IPS-15b (cell line): ENCODE measurements around the gene DCAF15.

Experiments
- H3K27me3 ChIP-seq: one replicate; pipeline ENCODE4 v1.6.1; 2013; ENCODE audit warnings: low read length; ENCODE audit not compliant: control insufficient read depth, insufficient read depth
- H3K36me3 ChIP-seq: one replicate; pipeline ENCODE4 v1.6.1; 2013; ENCODE audit warnings: low read length; ENCODE audit not compliant: control insufficient read depth, insufficient read depth
- H3K4me1 ChIP-seq: one replicate; pipeline ENCODE4 v1.6.1; 2013; ENCODE audit warnings: mild to moderate bottlenecking, low read length; ENCODE audit not compliant: control insufficient read depth, insufficient read depth
- H3K4me3 ChIP-seq: one replicate; pipeline ENCODE4 v1.5.1; 2013; ENCODE audit warnings: low read depth, low read length
- H3K9ac ChIP-seq: one replicate; pipeline ENCODE4 v1.6.1; 2013; ENCODE audit warnings: low read depth, mild to moderate bottlenecking, low read length
- H3K9me3 ChIP-seq: one replicate; pipeline ENCODE4 v1.6.1; 2013; ENCODE audit warnings: mild to moderate bottlenecking, low read length; ENCODE audit not compliant: control insufficient read depth, insufficient read depth

The DCAF15 gene

DNA sequence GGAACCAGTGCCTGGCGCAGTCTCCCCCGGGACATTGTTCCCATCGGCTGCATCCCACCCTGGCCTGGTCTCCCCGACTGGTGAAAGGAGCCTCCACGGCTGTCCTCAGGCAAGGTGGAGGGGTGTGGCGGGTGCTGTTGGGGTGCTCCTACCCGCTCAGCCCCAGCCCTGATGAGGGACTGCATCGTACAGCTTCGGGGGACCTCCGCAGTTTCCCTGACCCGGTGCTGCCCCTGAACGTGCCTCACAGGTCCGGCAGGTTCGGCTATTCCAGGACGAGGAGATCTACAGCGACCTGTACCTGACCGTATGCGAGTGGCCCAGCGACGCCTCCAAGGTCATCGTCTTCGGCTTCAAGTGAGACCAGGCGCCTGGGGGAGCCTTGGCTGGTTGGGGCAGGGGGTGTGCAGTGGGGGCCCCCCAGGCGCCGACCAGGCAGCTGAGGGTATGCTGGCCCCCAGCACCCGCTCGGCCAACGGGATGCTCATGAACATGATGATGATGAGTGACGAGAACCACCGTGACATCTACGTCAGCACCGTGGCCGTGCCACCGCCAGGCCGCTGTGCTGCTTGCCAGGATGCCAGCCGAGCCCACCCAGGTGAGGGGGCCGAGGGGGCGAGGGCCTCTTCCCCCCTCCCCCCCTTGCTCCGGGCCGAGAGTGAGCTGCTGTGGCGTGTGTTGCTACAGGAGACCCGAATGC lies 3.5 kb downstream of the DCAF15 start:
- Histone ChIP-seq H3K4me1 (peaks cover 4% of the 10 kb centered on the region), H3K36me3 (peaks cover 55% of the 10 kb centered on the region), H3K4me3 (no peak overlapping the region), H3K9ac (no peak overlapping the region), H3K27me3 (no peaks in the 10 kb centered on the region), H3K9me3 (no peaks in the 10 kb centered on the region)

DNA sequence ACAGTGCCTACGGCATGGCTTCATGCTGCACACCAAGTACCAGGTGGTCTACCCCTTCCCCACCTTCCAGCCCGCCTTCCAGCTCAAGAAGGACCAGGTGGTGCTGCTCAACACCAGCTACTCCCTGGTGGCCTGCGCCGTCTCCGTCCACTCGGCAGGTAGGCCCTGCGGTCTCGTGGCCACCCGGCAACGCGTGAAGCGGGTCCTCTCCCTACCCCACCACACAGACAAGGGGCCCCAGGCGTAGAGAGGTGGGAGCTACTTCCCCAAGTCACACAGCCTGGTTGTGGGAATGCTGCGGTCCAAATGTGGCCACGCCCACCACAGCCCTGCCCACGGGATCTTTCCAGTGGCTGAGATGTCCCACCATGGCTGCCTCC lies 4.0 kb downstream of the DCAF15 start:
- H3K4me3 ChIP-seq: no peak overlapping the region
- no peaks in the 10 kb centered on the region for H3K27me3 ChIP-seq
- H3K9me3 ChIP-seq: no peaks in the 10 kb centered on the region
- peaks cover 4% of the 10 kb centered on the region for H3K4me1 ChIP-seq
- no peak overlapping the region for H3K9ac ChIP-seq
- H3K36me3 ChIP-seq: peaks cover 56% of the 10 kb centered on the region

DNA sequence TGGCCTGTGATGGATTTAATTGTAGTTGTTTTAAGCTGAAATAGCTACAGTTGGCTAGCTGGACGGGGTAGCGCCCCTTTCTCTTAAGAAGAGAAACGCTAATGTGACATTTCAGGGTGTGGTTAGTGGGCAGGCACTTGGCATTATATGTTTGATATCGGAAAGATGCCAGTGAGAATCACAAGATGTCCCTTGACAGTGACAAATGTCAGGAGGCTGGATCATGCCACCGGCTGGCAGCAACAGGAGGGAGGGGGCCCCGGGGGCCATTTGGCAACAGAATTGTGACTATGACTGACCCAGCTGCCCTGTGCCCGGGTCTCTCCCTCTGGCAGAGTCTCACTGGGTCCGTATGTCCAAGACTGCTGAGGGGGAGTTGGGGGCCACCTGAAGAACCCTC lies 4.7 kb downstream of the DCAF15 start:
- Histone ChIP-seq H3K4me3 (no peak overlapping the region), H3K27me3 (no peaks in the 10 kb centered on the region), H3K36me3 (peaks cover 56% of the 10 kb centered on the region), H3K4me1 (peaks cover 4% of the 10 kb centered on the region), H3K9ac (no peak overlapping the region), H3K9me3 (no peaks in the 10 kb centered on the region)

DNA sequence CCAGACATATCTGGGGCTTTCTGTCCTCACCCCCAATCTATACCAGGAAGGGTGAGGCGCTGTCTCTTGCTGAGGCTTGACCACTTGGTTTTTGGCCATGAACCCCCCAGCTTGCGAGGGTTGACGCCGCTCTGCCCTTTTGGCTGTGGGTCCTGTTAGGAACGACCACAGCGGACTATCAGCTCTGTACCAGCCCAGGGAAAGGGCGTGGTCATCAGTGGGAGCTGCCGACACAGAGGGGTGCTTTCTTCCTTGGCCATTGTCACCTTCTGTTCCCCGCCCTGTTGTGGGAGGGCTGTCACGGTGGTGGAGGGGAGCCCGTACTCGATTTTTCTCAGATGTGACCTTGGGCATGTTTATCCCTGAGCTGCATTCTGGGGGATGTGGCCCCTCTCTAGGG lies 5.7 kb downstream of the DCAF15 start:
- H3K4me3 ChIP-seq: no peak overlapping the region
- no peaks in the 10 kb centered on the region for H3K9me3 ChIP-seq
- H3K9ac ChIP-seq: no peak overlapping the region
- H3K4me1 ChIP-seq: peaks cover 4% of the 10 kb centered on the region
- H3K36me3 ChIP-seq: peaks cover 56% of the 10 kb centered on the region
- no peaks in the 10 kb centered on the region for H3K27me3 ChIP-seq

DNA sequence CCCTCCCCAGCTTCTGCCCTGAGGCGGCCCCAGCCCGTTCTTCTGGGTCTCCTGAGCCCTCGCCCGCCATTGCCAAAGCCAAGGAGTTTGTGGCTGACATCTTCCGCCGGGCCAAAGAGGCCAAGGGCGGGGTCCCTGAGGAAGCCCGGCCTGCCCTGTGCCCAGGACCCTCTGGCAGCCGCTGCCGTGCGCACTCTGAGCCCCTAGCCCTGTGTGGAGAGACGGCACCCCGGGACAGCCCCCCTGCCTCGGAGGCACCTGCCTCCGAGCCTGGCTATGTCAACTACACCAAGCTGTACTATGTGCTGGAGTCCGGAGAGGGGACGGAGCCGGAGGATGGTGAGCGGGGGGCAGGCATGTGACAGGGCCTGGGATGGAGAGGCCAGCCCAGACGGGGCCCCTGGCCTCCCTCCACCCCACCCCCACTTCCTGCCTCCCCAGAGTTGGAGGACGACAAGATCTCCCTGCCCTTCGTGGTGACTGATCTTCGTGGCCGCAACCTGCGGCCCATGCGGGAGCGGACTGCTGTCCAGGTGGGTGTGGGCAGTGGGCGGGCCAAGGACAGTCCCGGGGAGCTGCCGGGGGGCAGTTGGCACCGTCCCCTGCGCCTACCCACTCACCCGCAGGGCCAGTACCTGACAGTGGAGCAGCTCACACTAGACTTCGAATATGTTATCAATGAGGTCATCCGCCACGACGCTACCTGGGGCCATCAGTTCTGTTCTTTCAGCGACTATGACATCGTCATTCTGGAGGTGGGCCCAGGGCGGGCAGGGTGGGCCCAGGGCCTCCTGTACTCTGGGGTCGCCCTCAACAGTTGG lies 7.0 kb downstream of the DCAF15 start:
- H3K9ac ChIP-seq: no peak overlapping the region
- H3K4me3 ChIP-seq: no peak overlapping the region
- H3K9me3 ChIP-seq: no peaks in the 10 kb centered on the region
- no peaks in the 10 kb centered on the region for H3K4me1 ChIP-seq
- H3K36me3 ChIP-seq: peaks cover 55% of the 10 kb centered on the region
- no peaks in the 10 kb centered on the region for H3K27me3 ChIP-seq

DNA sequence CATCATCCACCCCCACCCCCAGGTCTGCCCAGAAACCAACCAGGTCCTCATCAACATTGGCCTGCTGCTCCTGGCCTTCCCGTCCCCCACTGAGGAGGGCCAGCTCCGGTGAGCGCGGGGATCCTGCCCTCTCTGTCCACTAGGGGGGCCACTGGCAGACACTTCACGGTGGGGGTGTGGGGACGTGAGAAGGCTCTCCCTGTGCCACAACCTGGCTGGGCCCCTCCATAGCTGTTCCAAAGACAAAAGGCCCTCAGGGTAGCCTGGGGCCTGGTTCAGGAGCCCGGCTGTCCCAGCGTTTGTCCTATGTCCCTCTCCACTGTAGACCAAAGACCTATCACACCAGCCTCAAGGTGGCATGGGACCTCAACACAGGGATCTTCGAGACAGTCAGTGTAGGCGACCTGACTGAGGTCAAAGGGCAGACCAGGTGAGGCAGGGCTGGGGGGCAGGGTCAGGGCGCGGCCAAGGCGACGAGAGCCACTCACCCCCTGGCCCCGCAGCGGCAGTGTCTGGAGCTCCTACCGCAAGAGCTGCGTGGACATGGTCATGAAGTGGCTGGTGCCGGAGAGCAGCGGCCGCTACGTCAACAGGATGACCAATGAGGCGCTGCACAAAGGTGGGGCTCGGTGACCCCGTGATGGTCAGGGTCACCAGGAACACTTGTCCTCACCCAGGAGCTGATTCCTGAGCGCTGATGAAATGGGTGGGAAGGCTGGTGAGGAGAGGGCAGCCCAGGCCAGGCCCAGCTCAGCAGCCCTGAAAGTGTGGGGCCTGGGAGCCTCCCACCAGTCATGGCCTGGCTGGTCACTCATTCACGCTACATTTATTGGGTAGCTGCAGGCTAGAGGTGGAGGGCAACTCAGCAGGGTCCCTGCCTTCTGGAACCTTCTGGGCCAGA lies 7.9 kb downstream of the DCAF15 start:
- Histone ChIP-seq H3K36me3 (peaks cover 52% of the 10 kb centered on the region), H3K27me3 (no peaks in the 10 kb centered on the region), H3K4me3 (no peak overlapping the region), H3K9me3 (no peaks in the 10 kb centered on the region), H3K9ac (no peak overlapping the region), H3K4me1 (no peaks in the 10 kb centered on the region)

DNA sequence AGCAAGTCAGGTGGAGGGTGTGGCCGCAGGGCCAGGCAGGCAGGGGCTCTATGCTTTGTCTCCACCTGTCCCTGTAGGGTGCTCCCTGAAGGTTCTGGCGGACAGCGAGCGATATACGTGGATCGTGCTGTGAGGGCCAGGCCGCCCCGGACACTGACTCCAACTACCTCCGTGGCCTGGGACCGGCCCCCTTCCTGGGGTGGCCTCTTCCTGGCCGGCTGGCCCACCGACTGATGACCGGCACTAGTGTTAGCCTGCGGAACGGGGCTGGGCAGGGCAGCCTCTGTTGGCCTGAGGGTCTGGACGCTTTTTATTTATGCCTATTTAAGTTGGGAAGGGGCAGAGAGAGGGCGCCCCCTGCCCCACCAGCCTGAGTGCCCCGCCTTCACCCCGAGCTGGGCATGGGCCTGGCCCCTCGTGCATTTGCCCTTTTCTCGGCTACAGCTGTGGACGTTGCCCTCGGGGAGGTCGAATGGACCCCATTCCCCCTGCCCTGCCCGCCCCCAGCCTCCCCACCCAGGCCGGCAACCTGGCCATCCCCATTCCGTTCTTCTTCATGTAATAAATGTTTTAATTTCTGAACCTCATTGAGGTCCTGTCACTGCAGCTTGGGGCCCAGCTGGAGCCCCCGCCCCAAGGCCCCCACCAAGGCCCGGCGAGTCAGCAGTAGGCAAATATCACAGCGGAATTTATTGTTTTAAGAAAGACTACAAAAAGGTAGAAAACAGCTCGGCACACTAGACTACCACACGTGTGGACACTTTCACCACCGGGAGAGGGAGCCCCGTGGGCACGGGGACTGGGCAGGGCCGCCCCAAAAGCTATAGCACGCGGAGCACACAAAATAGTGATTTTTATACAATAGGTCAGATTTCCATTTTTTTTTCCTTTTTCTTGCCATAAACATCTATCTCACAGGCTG lies 8.8 kb downstream of the DCAF15 start:
- Histone ChIP-seq H3K36me3 (peaks cover 46% of the 10 kb centered on the region), H3K27me3 (no peaks in the 10 kb centered on the region), H3K9ac (no peak overlapping the region), H3K4me1 (no peaks in the 10 kb centered on the region), H3K4me3 (no peak overlapping the region), H3K9me3 (no peaks in the 10 kb centered on the region)

DNA sequence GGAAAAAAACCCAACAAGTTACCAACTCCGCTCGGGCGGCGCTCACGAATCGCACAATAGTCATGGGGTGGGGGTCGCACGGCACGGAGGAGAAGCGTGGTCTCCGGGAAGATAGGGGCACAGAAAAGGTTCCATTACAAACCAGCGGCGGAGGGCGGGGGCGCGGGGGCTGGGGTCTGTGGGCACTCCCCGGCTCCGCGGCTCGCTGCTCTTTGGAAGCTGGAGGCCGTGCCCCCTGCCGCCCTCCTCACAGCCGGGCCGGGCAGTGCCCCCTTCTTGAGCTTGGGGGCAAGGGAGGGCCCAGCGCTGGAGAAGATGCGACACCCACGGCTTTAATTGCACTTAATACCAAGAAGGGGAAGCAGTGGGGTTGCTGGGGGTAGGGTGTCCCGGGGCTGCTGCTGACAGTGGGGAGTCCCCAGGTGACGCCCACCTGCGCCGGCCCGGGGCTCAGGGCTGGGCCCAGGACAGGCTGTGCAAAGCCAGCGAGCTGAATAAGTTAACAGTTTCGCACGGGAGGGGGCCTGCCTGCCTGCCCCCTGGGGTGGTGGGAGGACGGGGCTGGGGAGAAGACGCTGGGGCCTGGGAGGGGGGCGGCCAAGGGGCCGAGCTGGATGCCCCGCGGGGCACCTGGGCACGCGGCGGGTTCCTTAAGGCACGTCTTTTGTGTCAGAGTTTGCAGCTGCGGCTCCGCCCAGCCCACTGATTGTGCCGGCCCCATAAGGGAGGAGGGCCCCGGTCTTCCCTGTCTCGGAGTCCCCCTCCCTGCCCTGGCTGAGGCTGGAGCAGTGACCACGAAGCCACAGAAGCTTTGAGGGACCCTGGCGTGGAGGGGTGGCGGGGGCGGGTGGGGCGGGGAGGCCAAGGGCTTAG lies 9.8 kb downstream of the DCAF15 start:
- H3K27me3 ChIP-seq: no peaks in the 10 kb centered on the region
- H3K4me3 ChIP-seq: peak overlapping the region; percentile 64
- H3K36me3 ChIP-seq: peaks cover 43% of the 10 kb centered on the region
- H3K9me3 ChIP-seq: no peaks in the 10 kb centered on the region
- no peaks in the 10 kb centered on the region for H3K4me1 ChIP-seq
- H3K9ac ChIP-seq: no peak overlapping the region

DNA sequence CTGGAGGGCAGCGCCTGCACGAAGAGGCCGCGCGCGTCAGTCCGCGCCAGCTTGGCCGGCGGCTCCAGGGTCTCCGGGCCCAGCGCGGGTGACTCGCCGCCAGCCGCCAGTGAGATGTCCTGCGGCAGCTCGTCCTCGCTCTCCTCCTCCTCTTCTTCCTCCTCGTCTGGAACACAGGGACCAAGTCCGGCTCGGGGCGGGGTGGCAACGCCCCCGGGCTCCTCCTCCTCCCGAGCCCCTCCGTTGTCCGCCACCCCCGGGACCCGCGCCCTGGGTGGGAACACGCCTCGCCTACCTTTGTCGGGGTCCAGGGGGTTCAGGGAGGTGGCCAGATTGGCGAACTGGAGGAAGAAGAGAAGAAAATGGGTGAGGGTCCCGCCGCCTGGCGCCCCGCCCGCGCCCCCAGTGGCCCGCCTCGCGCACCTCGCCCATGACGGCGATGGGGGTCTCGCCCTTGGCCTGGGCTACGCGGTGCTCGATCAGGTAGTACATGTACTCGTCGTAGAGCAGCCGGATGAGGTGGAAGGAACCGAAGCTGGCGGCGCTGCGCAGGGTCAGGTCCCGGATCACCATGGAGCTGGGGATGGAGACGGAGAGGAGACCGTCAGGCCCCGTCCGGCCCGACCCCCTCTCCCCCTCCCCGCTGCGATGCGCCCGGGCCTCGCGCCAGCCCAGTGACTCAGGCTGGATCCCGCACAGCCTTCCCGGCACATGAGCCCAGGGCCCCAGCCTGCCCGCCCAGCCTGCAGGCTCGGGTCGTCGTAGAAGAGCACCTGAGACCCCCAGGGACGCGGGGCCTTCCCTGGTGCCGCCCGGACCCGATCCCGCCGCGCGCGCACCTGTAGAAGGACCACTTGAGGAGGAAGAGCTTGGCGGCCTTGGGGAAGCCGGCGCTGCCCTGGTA lies 10.6 kb downstream of the DCAF15 start:
- H3K36me3 ChIP-seq: peaks cover 37% of the 10 kb centered on the region
- peak overlapping the region; percentile 64 for H3K4me3 ChIP-seq
- H3K4me1 ChIP-seq: no peaks in the 10 kb centered on the region
- H3K9ac ChIP-seq: no peak overlapping the region
- H3K9me3 ChIP-seq: no peaks in the 10 kb centered on the region
- H3K27me3 ChIP-seq: no peaks in the 10 kb centered on the region
